NT2/D1 (cell line): ENCODE data around the gene ZNF569.

ENCODE experiments used
- DNase-seq: peaks from one replicate; pipeline ENCODE4 v3.0.0-alpha.2; 2011; ENCODE audit warnings: low read depth, low spot score
- H3K27me3 ChIP-seq: 2 replicates; pipeline ENCODE4 v1.6.0; 2011; ENCODE audit warnings: mild to moderate bottlenecking; ENCODE audit not compliant: insufficient read length, insufficient read depth
- H3K36me3 ChIP-seq: 2 replicates; pipeline ENCODE4 v1.6.1; 2011; ENCODE audit warnings: mild to moderate bottlenecking, low read length, mixed read lengths; ENCODE audit not compliant: insufficient read depth, insufficient read length
- H3K4me1 ChIP-seq: 2 replicates; pipeline ENCODE4 v1.5.1; 2011; ENCODE audit not compliant: insufficient read depth, insufficient read length
- H3K4me3 ChIP-seq: 2 replicates; pipeline ENCODE4 v1.5.1; 2011; ENCODE audit warnings: low read depth; ENCODE audit not compliant: insufficient read length
- H3K9ac ChIP-seq: 2 replicates; pipeline ENCODE4 v1.6.0; 2011; ENCODE audit warnings: low read depth; ENCODE audit not compliant: insufficient read length
- H3K9me3 ChIP-seq: 2 replicates; pipeline ENCODE4 v1.5.1; 2011; ENCODE audit warnings: mild to moderate bottlenecking, low read length; ENCODE audit not compliant: insufficient read depth
- SUZ12 ChIP-seq: IDR thresholded peaks from 2 replicates; pipeline ENCODE4 v1.6.1; 2011; ENCODE audit not compliant: insufficient read length, insufficient read depth; ENCODE audit errors: extremely low read depth
- YY1 ChIP-seq: IDR thresholded peaks from 2 replicates; pipeline ENCODE4 v1.6.1; 2011; ENCODE audit not compliant: insufficient read length, insufficient read depth
- ZNF274 ChIP-seq: IDR thresholded peaks from 2 replicates; pipeline ENCODE4 v1.6.1; 2011; ENCODE audit warnings: mild to moderate bottlenecking, low read depth, low read length

The ZNF569 gene

GRCh38 chr19:37492213-37492612 is 25.0 kb upstream of the ZNF569 start:
- Histone ChIP-seq H3K9me3 (peaks cover 19% of the 10 kb centered on the region), H3K4me3 (no peak overlapping the region), H3K36me3 (no peaks in the 10 kb centered on the region), H3K27me3 (no peaks in the 10 kb centered on the region), H3K9ac (no peak overlapping the region), H3K4me1 (no peaks in the 10 kb centered on the region)
- no peak for TF ChIP-seq YY1
- no peak for TF ChIP-seq SUZ12
- no peak for TF ChIP-seq ZNF274
- no peak for DNase-seq

- no peak for DNase-seq
- Histone ChIP-seq H3K27me3 (no peaks in the 10 kb centered on the region), H3K4me1 (no peaks in the 10 kb centered on the region), H3K4me3 (no peak overlapping the region), H3K36me3 (peaks cover 28% of the 10 kb centered on the region), H3K9me3 (peaks cover 81% of the 10 kb centered on the region), H3K9ac (no peak overlapping the region)
- TF ChIP-seq SUZ12 (no peak), YY1 (no peak), ZNF274 (peak; percentile 93)
Observed at GRCh38 chr19:37484406-37485168, 17.3 kb upstream of the ZNF569 start.

GRCh38 chr19:37472165-37472564 is 4.9 kb upstream of the ZNF569 start:
- H3K9ac ChIP-seq, result no peak overlapping the region

GRCh38 chr19:37470216-37470615 is 3.0 kb upstream of the ZNF569 start:
- peaks cover 10% of the 10 kb centered on the region for H3K36me3 ChIP-seq
- peaks cover 4% of the 10 kb centered on the region for H3K4me1 ChIP-seq
- DNase-seq, result no peak
- no peaks in the 10 kb centered on the region for H3K9me3 ChIP-seq
- no peak overlapping the region for H3K9ac ChIP-seq
- no peak overlapping the region for H3K4me3 ChIP-seq
- TF ChIP-seq ZNF274 (no peak), SUZ12 (no peak), YY1 (no peak)
- no peaks in the 10 kb centered on the region for H3K27me3 ChIP-seq

More at GRCh38 chr19:37472165-37472564, 4.9 kb upstream of the ZNF569 start:
- no peak overlapping the region for H3K4me3 ChIP-seq
- DNase-seq, result no peak
- H3K27me3 ChIP-seq, result no peaks in the 10 kb centered on the region
- H3K9me3 ChIP-seq, result no peaks in the 10 kb centered on the region
- peaks cover 19% of the 10 kb centered on the region for H3K36me3 ChIP-seq
- TF ChIP-seq SUZ12, result no peak
- TF ChIP-seq YY1, result no peak
- TF ChIP-seq ZNF274, result no peak
- peaks cover 4% of the 10 kb centered on the region for H3K4me1 ChIP-seq

- peaks cover 20% of the 10 kb centered on the region for H3K36me3 ChIP-seq
- no peaks in the 10 kb centered on the region for H3K27me3 ChIP-seq
- peak within 1 kb of the TSS; percentile 84 for H3K4me3 ChIP-seq
- TF ChIP-seq ZNF274 (no peak), YY1 (no peak)
- peak within 1 kb of the TSS; percentile 79 for H3K9ac ChIP-seq
- no peaks in the 10 kb centered on the region for H3K9me3 ChIP-seq
- peaks cover 4% of the 10 kb centered on the region for H3K4me1 ChIP-seq
- peak; percentile 65 for DNase-seq
Observed at GRCh38 chr19:37468961-37469777, 1.9 kb upstream of the ZNF569 start, which contains the start of gene ZNF570. ZNF570 (plus strand) TSS chr19:37469356; CDS start chr19:37470355, 999 bp downstream.

GRCh38 chr19:37467608-37468090 is 405 bp upstream of the ZNF569 start:
- no peak for TF ChIP-seq YY1
- TF ChIP-seq SUZ12, result no peak
- TF ChIP-seq ZNF274, result no peak
- Histone ChIP-seq H3K4me1 (peaks cover 4% of the 10 kb centered on the region), H3K9me3 (no peaks in the 10 kb centered on the region), H3K4me3 (peak overlapping the region; percentile 68), H3K9ac (peak overlapping the region; percentile 56), H3K36me3 (peaks cover 28% of the 10 kb centered on the region), H3K27me3 (no peaks in the 10 kb centered on the region)
- DNase-seq, result no peak

- Histone ChIP-seq H3K4me1 (peaks cover 4% of the 10 kb centered on the region), H3K27me3 (no peaks in the 10 kb centered on the region), H3K9ac (peak overlapping the region; percentile 92), H3K9me3 (no peaks in the 10 kb centered on the region), H3K4me3 (peak overlapping the region; percentile 68), H3K36me3 (peaks cover 27% of the 10 kb centered on the region)
- no peak for TF ChIP-seq SUZ12
- no peak for TF ChIP-seq YY1
- TF ChIP-seq ZNF274, result no peak
- DNase-seq, result no peak
Observed at GRCh38 chr19:37466277-37466797, 907 bp downstream of the ZNF569 start.
